Measurements from ENCODE around the gene GAS2.

Gene GAS2

GRCh38 chr11:22674470-22675439 is 8.3 kb downstream of the GAS2 start:
- Histone ChIP-seq H3K36me3 (ENCODE audit: control insufficient read depth in 2 of 2, insufficient read depth in 1 of 2, low read length in 2 of 2) (no peaks in the 10 kb centered on the region), H3K27ac (ENCODE audit: extremely low read depth, low read depth, low read length) (no peak overlapping the region), H3K4me3 (ENCODE audit: low read depth, low read length) (no peak overlapping the region), H3K9me3 (ENCODE audit: control insufficient read depth, insufficient read depth, low read depth, low read length) (no peaks in the 10 kb centered on the region), H3K4me1 (ENCODE audit: control insufficient read depth, insufficient read depth, low read length) (no peaks in the 10 kb centered on the region)
- ChIA-PET CTCF (interaction anchor here (1.0 to 1.1 kb wide), 2 partner anchors 113 to 129 kb away, joined by 4 to 10 read pairs; no protein-coding TSS in a partner anchor), POLR2A (no interaction called here)
- no peak for TF ChIP-seq ZNF354C (tag by site-specific recombination; IDR thresholded peaks at IDR 0.05; ENCODE audit: borderline replicate concordance, low read depth)
- TF ChIP-seq ZNF140 (tag by site-specific recombination; IDR thresholded peaks at IDR 0.05), result no peak
- no peak for TF ChIP-seq ZNF148 (tag by site-specific recombination; IDR thresholded peaks at IDR 0.05; ENCODE audit: borderline replicate concordance)
- no peak for TF ChIP-seq ZNF768 (tag by site-specific recombination; IDR thresholded peaks at IDR 0.05)
- no peak for TF ChIP-seq ZNF621 (tag by site-specific recombination; IDR thresholded peaks at IDR 0.05)
- no peak for TF ChIP-seq ZXDB (tag by site-specific recombination; IDR thresholded peaks at IDR 0.05)

DNA sequence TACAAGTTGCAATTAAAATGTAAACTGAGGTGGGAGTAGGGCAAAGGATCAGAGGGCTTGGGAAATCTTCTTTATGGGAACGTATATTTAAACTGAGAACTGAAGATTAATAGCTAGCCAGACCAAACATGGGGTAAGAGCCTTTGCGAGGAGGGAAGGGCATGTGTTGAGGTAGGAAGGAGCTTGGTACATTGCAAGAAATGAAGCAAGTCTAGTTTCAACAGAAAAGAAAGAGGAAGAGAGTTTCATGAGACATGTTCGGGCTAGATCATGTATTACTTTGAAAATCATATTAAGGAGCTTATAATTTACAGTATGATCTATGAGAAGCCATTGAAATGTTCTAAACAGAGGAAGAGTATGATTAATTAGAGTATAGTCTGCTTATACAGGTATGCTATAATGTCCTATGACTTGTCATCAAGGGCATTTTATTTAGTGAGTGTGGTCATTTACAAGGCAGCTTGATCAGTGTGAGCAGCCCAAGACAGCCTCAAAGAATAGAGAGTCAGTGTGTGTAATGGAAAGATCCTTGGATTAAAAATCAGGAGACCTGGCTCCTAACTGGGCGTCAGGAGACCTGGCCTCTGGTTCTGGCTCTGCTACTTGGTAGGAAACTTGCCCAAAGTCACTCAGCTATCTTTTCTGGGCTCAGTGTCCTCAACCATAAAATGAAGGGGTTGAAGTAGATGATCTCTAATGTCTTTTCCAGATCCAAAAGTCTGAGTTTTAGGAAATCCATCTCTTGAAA is 10.9 kb downstream of the GAS2 start:
- Histone ChIP-seq H3K27ac (ENCODE audit: extremely low read depth, low read depth, low read length) (no peak overlapping the region), H3K4me1 (ENCODE audit: control insufficient read depth, insufficient read depth, low read length) (no peaks in the 10 kb centered on the region), H3K4me3 (ENCODE audit: low read depth, low read length) (no peak overlapping the region), H3K9me3 (ENCODE audit: control insufficient read depth, insufficient read depth, low read depth, low read length) (no peaks in the 10 kb centered on the region), H3K36me3 (ENCODE audit: control insufficient read depth in 2 of 2, insufficient read depth in 1 of 2, low read length in 2 of 2) (no peaks in the 10 kb centered on the region)
- CTCF ChIA-PET, result interaction anchor here (1.2 to 2.1 kb wide), 3 partner anchors 11 to 110 kb away, joined by 4 to 6 read pairs (median 5); no protein-coding TSS in a partner anchor
- POLR2A ChIA-PET, result no interaction called here
- TF ChIP-seq ZNF280C (tag by site-specific recombination; IDR thresholded peaks at IDR 0.05) (no peak), ZBTB20 (tag by site-specific recombination; IDR thresholded peaks at IDR 0.05) (no peak), ZNF223 (tag by site-specific recombination; IDR thresholded peaks at IDR 0.05) (no peak), ZBTB1 (tag by site-specific recombination; IDR thresholded peaks at IDR 0.05) (no peak), ZNF133 (tag by site-specific recombination; IDR thresholded peaks at IDR 0.05) (no peak), ZFP41 (tag by site-specific recombination; IDR thresholded peaks at IDR 0.05; ENCODE audit: borderline replicate concordance) (no peak), ZNF274 (IDR thresholded peaks at IDR 0.05; ENCODE audit: low read length) (no peak), ZNF274 (tag by site-specific recombination; IDR thresholded peaks at IDR 0.05; ENCODE audit: borderline replicate concordance) (no peak), AEBP2 (tag by site-specific recombination; IDR thresholded peaks at IDR 0.05; ENCODE audit: borderline replicate concordance) (no peak), ZNF324 (tag by site-specific recombination; IDR thresholded peaks at IDR 0.05) (no peak), KLF10 (tag by site-specific recombination; IDR thresholded peaks at IDR 0.05) (no peak), ZNF549 (tag by site-specific recombination; IDR thresholded peaks at IDR 0.05) (no peak), ZNF658 (tag by site-specific recombination; IDR thresholded peaks at IDR 0.05) (no peak), ZNF2 (tag by site-specific recombination; IDR thresholded peaks at IDR 0.05) (no peak)
- TF ChIP-seq, protein P1, sequence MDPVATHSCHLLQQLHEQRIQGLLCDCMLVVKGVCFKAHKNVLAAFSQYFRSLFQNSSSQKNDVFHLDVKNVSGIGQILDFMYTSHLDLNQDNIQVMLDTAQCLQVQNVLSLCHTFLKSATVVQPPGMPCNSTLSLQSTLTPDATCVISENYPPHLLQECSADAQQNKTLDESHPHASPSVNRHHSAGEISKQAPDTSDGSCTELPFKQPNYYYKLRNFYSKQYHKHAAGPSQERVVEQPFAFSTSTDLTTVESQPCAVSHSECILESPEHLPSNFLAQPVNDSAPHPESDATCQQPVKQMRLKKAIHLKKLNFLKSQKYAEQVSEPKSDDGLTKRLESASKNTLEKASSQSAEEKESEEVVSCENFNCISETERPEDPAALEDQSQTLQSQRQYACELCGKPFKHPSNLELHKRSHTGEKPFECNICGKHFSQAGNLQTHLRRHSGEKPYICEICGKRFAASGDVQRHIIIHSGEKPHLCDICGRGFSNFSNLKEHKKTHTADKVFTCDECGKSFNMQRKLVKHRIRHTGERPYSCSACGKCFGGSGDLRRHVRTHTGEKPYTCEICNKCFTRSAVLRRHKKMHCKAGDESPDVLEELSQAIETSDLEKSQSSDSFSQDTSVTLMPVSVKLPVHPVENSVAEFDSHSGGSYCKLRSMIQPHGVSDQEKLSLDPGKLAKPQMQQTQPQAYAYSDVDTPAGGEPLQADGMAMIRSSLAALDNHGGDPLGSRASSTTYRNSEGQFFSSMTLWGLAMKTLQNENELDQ (tag by site-specific recombination; IDR thresholded peaks at IDR 0.05; ENCODE audit: low read depth), result no peak
- TF ChIP-seq, protein P2, sequence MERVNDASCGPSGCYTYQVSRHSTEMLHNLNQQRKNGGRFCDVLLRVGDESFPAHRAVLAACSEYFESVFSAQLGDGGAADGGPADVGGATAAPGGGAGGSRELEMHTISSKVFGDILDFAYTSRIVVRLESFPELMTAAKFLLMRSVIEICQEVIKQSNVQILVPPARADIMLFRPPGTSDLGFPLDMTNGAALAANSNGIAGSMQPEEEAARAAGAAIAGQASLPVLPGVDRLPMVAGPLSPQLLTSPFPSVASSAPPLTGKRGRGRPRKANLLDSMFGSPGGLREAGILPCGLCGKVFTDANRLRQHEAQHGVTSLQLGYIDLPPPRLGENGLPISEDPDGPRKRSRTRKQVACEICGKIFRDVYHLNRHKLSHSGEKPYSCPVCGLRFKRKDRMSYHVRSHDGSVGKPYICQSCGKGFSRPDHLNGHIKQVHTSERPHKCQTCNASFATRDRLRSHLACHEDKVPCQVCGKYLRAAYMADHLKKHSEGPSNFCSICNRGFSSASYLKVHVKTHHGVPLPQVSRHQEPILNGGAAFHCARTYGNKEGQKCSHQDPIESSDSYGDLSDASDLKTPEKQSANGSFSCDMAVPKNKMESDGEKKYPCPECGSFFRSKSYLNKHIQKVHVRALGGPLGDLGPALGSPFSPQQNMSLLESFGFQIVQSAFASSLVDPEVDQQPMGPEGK (tag by site-specific recombination; IDR thresholded peaks at IDR 0.05), result no peak
